GM18511 (cell line): ENCODE results near the gene COG7.
A peak's percentile ranks its signal among the peaks of the same experiment; 100 is the strongest.
"Not testable (repeated sequence)": the region's sequence is repeated elsewhere in the genome, so short reads cannot be mapped to it uniquely, and the experiment has no call there.

ENCODE experiments used
- ATAC-seq: cut with Tn5 transposase; IDR thresholded peaks from one replicate; pipeline ENCODE4 v1.9.1; 2021; ENCODE audit warnings: mild to moderate bottlenecking, moderate library complexity; ENCODE audit not compliant: unreplicated experiment

Gene COG7

DNA sequence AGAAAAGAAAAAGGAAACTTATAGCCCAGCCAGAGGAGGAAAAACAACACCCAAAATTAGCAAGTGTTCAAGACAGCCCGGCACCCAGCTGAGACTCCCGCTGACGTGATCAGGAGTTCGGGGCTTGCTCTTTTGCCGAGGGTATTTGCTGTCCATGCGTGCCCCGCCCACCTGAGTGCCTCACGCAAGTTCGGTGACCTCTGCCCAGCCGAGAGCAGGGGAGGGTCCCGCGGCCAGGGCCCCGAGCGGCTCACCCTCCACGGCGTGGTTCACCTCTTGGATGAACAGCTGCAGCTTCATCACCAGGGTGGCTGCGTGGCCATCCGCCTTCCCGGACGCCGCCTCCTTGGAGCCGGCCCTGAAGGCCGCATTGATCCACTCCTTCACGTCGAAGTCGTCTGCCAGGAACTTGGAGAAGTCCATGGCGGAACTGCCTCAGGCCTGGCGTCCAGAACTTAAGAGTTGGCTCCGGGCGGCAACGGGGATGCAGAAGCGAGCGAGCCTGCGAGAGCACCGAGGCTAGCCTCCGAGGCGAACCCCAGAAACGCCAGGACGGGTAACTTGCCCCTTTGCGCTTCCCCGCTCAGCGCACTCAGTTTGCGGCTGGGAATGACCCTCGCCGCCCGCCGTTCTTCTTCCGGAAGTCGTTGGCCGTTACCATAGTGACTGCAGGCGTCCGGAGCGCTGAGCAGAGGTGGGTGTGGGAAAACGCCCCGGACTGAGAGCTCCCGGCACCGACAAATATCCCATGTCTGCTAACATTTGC, at the start of gene COG7:
COG7 (minus strand) TSS at position 618 of the 766 bp plus-strand sequence; CDS start at position 423, 195 bp downstream.
- peak; percentile 91 for ATAC-seq

DNA sequence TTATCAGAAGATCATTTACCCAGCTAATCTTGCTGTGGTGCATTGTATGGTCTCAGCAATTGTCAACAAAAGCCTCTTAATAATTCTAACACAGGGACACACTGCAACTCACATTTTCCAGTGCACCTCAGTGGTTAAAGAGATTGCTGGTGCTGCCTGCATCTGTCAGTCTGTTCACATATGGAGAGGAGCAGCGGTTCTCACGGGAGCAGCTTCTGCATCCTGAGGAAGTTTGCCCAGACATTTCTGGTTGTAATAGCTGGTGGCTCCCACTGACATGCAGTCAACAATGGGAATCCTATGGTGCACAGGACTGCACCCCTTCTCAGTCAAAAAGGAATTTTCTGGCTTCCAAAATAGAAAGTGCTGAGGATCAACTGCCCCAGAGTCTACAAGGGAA, 49.5 kb upstream of the COG7 start:
- ATAC-seq = no peak

DNA sequence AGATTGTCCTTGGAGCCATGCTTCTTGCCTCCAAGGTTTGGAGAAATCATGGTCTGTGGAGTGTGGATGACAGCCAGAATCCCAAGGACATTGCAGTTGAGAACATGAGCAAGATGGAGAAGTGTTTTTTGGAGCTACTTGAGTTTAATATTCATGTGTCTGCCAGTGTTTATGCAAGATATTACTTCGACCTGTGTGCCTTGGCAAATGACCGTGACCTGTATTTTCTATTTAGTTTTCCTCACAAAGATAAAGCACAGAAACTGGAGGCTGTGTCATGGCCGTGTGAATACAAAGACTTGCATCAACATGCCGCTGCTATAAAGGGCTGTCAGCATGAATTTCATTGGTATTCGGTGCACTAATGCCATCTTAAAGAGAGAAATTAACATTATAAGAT, 48.3 kb upstream of the COG7 start:
- no peak for ATAC-seq

DNA sequence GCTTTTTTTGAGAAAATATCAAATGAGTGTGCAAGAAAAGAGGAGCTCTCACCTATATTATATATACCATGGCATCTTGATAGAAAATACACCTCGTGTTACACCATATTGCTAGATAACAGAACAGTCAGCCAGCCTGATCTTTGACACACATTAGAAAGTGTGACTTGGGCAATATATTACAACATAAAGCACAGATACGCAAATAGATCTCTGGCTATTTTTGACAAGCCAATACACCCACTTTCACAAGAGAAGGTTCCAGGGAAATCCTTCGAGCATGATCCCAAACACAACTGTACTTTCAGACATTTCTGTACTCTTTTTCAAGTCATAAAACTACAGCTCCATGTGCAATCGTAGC, 47.9 kb upstream of the COG7 start:
- no peak for ATAC-seq

DNA sequence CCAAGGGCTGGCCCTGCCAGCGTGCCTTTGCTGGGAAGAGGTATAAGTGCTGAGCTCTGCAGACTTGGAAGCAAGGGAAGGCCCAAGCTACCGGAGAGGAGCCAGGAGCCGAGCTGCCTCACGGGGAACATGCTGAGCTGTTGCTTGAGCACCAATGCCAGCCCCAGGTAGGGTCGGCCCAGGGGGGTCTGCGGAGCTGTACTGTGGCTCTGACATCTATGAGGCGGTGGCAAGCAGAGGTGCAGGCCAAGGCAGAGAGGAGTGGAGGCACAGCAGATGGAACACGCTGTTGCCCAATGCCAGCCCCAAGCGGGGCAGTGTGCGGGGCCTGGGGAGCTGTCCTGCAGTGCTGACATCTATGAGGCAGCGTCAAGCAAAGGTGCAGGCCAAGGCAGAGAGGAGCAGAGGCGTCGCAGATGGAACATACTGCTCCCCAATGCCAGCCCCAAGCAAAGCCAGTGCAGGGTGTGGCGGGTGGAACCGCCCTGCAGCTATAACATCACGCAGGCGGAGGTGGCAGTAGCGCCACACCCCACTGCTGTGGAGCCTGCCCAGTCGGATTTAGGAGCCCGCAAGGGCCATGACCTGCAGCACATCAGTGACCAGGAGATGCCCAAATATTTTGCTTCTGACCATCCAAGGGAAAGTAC, 47.3 kb upstream of the COG7 start:
- no peak for ATAC-seq

DNA sequence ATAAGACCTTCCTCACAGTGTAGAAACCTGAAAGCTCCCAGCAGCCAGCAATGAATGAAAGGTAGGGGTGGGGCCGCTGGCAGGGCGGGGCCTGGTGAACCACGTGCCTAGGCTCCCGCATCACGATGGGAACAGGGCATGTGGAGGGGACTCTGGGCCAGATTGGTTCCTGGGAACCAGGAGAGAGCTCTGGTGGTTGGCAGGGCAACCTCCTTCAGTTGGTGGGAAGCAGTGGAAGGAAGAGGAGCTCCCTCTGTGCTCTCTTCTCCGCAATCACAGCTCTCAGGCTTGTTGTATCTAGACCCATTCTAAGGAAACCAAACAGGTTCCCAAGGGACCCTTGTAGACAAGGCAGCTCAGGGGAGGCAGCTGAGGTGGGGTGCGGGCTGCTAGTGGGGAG, 46.8 kb upstream of the COG7 start:
- ATAC-seq = no peak

DNA sequence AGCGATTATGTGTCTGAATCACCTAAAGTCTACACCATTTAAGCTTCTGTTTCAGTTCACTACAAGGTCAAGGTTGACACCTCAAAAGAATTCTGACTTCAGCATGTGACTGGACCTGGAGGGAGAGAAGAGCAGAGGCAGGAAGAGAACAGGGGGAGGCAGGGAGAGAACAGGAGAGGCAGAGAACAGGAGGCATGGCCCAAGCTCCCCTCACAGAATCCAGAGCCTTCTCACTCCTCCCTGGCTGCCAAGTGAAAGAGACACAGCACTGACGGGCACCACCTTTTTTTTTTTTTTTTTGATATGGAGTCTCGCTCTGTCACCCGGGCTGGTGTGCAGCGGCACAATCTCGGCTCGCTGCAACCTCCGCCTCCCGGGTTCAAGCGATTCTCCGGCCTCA, 45.9 kb upstream of the COG7 start:
- ATAC-seq = no peak

DNA sequence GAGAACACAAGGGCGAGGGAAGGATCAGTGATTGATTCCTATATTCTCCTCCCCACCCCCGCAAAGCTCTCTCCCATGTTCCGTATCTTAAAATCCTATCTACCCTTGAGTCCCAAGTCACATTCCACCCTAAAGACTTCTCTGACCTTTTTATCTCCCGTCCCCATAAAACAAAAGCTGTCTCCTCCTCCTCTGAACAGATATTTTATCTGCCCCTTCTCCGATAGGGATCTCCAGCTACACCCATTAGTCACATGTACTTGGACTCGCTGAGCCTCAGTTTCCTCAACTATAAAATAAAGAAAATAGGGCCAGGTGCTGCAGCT, 44.5 kb upstream of the COG7 start:
- no peak for ATAC-seq

DNA sequence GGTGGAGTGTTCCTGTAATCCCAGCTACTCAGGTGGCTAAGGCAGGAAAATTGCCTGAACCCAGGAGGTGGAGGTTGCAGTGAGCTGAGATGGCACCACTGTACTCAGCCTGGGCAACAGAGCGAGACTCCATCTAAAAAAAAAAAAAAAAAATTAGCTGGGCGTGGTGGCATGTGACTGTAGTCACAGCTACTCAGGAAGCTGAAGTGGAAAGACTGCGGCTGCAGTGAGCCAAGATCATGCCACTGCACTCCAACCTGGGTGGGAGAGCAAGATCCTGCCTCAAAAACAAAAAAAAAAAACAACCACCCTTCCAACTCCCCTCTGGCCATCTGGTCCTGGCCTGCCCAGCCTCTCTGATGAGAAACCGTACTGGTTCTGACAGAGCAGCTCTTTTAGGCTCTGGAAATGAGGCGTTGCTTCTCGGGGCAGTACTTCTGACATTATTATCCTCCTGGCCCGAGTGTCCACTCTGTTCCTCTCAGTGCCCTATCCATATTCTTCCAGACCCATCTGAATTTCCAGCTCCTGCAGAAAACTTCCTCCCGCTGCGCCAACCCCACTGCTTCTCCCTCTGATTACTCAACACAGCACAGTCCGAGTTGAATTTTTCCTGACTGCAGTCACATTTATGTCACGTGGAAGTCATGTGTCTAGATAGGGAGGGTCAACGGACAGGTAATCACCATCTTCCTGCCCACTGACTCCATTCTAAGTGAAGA, 44.0 kb upstream of the COG7 start:
- ATAC-seq = no peak

DNA sequence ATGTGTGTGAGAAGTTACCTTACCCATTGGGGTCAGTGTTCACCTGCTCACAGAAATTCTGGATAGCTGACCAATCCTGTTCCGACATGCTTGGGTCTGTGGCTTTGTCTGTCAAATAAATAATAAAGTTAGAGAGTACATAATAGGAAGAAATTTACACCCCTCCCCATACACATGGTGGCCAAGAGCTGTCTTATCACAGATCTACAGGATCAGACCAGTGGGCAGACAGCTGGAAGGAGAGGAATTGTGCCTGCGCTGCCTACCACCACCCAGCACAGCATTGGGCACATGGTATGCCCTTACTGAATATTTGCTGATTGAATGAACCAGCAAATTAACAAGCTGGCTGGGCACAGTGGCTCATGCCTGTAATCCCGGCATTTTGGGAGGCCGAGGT, 42.7 kb upstream of the COG7 start:
- no peak for ATAC-seq

DNA sequence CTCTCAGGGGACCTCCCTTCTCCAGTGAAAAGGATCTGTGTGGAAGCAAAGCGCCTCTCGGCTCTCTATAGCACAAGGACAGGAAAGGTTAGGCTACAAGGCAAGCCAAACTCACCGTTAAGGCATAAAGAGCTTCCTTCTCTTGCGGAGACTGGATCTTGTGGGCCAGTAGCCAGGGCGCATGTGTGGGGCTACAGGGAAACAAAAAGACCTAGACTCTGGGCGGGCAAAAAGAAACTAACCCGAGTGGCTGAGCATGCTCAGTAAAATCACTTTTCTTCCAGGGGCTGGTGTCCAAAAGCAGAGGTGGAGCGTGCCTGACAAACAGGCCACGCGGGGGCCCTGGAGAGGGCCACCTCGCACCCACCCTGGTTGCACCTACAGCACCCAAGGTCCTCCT, 41.2 kb upstream of the COG7 start:
- ATAC-seq = no peak

DNA sequence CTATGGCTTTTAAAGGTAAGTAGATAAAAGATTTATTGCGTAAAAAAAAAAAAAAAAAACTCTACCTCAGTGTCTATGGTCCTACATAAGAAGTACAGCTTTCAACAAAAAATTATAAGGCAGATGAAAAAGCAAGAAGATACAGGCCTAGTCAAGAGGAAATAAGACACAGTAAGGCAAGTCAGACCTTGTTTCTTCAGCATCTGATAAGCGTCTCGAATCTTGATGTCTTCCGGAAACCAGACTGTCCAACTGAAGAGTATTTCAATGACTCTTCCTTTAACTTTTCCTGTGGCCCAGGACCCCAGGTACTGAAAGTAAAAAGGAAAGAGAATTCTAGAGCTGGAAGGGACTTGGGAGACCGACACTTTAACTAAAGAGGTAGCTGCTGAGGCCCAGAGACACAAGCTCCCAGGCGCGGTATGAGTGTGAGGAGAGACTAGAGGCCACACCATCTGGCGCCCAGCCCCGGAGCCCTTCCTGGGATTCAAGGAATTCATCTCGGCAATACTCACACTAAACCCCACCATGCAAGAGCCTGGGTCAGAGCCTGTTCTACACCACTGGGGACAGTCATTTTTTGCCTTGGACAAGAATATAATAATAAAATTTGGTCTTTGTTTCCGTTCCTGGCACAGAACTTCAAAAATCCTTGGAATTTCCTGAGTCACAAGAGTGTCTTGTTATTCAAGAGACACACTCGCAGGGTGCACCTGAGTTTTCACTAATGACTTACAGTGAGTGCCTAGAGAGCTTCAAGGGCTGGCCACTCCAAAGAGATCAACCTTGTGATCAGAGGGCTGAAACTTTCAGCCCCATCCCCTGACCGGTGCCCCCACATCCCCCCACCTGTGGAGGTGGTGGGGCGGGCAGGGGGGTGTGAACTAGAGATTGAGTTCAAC, 38.8 kb upstream of the COG7 start:
- no peak for ATAC-seq

DNA sequence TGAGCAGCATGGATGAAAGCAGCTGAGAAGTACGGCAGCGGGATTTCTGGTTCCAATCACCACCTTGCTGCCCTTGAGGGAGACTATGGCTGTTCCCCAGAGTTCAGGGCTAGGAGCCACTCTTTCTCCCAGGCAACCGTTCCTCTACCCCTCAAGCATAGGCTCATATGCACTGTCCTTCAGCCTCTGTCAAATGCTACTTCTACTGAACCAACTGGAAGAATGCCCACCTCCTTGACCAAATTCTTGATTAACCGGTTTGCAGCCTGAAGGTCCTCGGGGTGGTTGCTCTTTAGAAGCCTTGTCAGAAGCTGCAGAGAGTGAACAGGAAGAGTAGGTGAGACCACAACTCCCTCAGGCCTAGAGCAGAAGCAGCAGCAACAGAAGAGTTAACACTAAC, 33.5 kb upstream of the COG7 start:
- ATAC-seq = no peak

DNA sequence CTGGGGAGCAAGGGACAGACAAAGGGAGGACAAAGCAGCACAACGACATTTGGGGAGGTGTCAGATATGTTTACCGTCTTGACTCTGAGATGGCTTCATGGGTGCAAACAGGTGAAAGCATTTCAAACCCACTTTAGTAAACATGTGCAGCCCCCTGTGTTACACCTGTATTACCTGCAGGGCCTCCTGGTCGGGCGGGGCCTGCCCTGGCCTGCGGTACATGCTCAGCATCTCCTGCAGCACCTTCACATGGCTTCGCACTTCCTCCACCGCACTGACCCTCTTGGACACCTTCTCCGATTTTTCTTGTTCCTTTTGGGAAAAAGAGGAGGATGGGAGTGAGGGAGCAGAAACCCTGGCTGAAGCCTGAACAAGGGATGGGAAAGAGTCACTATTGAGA, 32.9 kb upstream of the COG7 start:
- ATAC-seq = no peak

DNA sequence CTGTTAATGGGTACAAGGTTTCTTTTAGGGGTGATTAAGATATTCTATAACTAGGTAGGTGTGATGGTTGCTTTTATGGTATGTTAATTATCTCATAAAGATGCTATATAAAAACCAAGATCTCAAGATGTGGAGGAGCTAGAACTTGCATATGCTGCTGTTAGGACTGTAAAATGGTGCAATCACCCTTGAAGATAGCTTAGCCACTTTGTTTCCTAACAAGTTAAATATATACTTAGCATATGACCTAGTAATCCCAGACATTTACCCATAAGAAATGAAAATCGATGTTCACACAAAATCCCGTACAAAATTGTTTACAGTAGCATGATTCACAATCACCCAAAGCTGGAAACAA, 32.2 kb upstream of the COG7 start:
- ATAC-seq = no peak

DNA sequence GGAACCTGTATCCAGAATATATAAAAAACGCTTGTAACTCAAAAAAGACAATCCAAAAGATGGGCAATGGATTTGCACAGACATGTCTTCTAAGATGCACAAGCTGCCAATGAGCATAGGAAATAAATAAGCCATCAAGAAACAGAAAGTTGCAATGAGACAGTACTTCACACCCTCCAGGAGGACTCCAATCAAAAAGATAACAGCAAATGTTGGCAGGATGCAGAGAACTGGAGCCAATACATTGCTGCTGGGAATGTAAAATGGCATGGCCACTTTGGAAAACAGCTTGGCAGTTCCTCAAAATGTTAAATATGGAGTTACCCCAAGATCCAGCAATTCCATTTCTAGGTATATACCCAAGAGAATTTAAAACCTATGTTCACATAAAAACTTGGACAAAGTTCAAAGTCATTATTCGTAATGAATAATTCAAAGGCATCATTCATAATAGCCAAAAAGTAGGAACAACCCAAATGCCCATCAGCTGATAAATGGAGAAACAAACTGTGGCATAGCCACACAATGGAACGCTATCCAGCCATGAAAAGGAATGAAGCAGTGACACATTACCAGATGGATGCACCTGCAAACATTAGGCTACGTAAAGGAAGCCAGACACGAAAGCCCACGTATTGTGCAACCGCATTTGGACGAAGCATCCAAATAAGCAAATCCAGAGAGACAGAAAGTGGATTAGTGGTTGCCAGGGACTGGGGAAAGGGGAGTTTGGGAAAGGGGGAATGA, 31.7 kb upstream of the COG7 start:
- no peak for ATAC-seq

DNA sequence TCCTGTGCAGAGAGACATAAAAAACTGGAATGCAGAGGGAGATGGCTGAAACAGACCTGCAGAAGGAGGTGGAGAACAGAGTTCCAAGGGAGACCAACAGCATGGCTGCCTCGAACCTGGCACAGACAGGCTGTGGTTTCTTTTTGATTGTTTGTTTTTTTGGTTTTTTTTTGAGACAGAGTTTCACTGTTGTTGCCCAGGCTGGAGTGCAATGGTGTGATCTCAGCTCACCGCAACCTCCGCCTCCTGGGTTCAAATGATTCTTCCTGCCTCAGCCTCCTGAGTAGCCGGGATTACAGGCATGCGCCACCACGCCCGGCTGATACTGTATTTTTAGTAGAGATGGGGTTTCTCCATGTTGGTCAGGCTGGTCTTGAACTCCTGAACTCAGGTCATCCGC, 30.5 kb upstream of the COG7 start:
- not testable (repeated sequence) for ATAC-seq

DNA sequence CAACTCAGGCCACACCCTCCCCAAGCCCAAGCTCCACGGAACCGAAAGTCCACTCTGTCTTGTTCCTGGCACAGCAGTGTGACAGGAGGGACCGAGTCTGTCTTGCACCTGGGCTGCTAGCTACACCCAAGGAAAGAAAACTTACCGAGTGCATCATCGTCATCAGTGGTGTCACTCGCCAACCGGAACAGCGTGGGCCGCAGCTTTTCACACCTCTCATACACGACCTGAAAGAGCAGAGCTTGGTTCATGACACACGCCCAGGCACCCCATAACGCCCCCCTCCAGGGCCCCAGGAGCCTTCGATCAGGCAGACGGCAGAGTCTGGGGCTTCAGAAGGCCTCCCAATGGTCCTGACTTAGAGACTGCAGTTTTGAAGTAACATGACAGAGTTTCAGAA, 29.8 kb upstream of the COG7 start:
- peak; percentile 92 for ATAC-seq

DNA sequence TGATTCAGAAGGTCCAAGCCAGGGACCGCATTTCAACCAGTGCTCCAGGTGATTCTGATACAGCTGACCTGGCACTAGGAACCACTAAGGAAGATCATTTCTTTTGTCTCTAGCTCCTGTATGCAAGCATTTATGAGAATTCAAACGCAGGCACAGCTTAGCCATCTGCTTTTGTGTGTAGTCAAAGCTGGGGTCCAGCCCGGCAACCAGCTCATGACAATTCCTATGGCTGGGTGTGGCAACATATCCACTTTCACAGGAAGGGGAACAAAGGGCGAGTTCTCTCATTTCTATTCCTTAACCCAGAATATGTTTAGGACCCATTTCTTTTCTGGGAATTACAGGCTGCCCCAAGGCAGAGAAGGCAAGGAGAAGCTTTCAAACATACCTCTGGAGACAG, 27.3 kb upstream of the COG7 start:
- no peak for ATAC-seq

DNA sequence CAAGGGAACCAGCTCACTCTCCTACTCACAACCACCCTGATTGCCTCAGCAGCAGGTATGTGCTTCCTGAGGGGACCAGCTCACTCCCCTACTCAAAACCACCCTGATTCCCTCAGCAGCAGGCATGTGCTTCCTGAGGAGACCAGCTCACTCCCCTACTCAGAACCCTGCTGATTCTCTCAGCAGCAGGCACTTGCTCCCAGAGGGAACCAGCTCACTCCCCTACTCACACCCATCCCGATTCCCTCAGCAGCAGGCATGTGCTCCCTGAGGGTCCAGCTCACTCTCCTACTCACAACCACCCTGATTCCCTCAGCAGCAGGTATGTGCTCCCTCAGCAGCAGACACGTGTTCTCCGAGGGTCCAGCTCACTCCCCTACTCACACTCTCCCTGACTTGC, 26.1 kb upstream of the COG7 start:
- no peak for ATAC-seq

DNA sequence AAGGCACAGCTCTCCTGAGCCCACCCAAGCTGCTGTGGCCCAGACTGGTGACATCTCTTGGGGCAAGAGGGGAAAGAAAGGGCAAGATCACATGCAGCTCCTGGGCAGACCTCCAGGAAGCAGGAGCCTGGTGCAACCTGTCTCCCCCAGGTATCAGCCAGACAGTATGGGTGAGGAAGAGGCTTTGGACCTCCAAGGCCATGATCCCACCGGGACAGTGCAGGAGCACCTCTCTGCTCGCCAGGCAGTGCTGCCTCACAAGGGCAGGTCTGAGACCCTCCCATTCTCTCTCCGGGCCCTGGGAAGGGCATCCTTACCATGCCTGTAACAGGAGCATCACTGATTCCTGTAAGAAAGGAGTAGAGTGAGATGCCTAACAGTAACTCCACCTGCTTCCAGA, 25.6 kb upstream of the COG7 start:
- no peak for ATAC-seq
